ENCODE results near the gene CLEC2B. TPM values are rescaled to one million over a fixed set of nuclear protein-coding genes. Genes with fewer than 3 reads are reported as not detected.

CLEC2B gene
- 1.00 to 1.4 TPM (median 1.3 TPM) in 5 replicates for total RNA-seq (2022; extraction: Qiagen RNA extraction)

DNA sequence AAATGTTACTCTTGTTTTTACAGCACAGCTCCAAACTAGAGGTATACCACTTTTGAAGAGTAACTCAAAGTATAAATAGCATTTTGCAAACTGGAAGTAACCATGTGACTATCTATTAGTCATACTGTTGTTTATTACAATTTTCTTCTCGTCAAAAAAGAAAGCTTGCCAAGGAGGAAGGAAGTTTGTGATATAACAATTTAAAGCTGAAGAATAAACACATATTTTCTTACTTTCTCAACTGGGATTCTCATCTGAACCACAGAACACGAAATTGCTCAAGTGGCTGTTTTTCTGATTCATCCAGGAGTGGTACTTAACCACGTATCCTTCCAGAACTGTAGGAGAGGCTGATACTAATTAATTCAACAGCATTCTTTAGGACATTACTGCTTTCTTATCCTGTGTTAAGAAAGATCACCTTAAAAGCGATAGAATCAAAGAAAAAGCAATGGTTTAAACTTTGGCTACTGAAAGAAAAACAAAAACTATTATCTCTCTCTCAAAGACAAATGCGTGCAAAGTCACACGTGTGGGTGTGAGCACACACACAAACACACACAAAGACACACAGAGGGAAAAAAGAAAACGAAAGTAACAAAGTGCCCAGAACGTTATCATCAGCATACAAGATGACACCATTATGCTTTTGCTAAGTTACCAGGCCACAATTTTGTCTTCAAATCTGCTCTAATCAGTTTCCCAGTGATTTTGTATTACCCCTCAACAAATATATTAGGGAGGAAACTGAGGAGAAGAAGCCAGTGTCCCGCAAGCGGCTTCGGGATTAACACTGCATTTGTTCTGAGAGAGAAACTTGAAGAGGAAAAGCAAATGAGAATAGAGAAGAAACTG lies at the start of gene CLEC2B:
Gene CLEC2B, minus strand, starts transcription at position 48 of the 855 bp plus-strand sequence.

DNA sequence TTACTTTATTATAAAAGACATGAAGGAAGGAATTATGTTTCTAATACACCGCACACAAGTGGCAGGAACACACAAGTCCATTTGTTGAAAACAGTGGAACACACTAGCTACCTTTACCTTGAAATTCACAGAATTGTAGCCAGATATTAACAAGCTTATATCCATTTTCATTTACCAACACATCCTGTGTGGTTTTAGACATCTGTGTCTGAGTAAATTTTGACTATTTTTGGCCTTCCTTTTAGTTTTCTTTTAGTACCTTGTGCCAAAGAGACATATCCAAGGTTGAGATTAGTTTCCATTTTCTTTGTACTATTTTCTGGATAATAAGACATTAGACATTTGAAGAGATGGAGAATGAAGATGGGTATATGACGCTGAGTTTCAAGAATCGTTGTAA lies 12.1 kb upstream of the CLEC2B start, which contains the start of gene KLRF2:
Gene KLRF2, plus strand, starts transcription at position 244 of the 400 bp plus-strand sequence. Its CDS starts 107 bp downstream, at position 351.

DNA sequence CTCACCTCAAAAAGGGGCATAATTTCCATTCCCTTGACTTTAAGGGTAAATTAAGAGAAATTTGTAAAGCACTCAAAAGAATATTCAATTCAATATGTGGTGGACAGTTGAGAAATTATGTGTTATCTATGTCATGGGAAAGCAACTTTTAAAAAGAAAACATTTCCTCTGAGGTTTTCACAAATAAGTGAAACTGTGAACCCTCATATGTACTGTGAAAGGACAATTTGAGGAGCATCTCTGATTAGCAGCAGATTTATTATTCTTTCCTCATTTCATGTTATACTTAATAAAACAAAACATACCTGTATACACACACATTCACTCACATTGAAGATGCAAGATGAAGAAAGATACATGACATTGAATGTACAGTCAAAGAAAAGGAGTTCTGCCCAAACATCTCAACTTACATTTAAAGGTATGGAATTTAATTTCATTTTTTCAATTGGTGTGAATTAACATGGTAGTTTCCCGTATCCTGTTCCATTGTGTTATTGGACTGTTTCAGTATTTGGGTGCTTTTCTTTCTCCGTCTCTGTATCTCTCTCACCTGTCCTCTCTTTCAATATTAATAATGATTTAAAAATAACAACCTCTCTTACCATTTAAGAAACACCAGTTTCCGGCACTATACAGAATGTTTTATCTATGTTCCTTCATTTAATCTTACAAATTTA lies 41.8 kb downstream of the CLEC2B start, which contains the start of gene KLRF1:
Gene KLRF1, plus strand, starts transcription at position 273 of the 680 bp plus-strand sequence. Its CDS starts 64 bp downstream, at position 337.

Other genes with a start within 250 kb of the CLEC2B start
- gene CLEC2D, start 199.6 kb downstream of the CLEC2B start, total RNA-seq (2022; extraction: Qiagen RNA extraction): 0.35 to 0.89 TPM (median 0.39 TPM) in 5 replicates
- not detected in 5 replicates for gene CLECL1, start 136.3 kb downstream of the CLEC2B start, total RNA-seq (2022; extraction: Qiagen RNA extraction)
- not detected in 5 replicates for gene CD69, start 108.5 kb downstream of the CLEC2B start, total RNA-seq (2022; extraction: Qiagen RNA extraction)
- gene KLRF1, start 41.9 kb downstream of the CLEC2B start, total RNA-seq (2022; extraction: Qiagen RNA extraction): not detected in 5 replicates
- gene KLRF2, start 12.1 kb upstream of the CLEC2B start, total RNA-seq (2022; extraction: Qiagen RNA extraction): not detected in 5 replicates
- gene CLEC2A, start 63.0 kb upstream of the CLEC2B start, total RNA-seq (2022; extraction: Qiagen RNA extraction): not detected in 5 replicates
- gene CLEC12A, start 102.1 kb upstream of the CLEC2B start, total RNA-seq (2022; extraction: Qiagen RNA extraction): not detected in 5 replicates
- not detected in 5 replicates for gene CLEC1B, start 129.8 kb upstream of the CLEC2B start, total RNA-seq (2022; extraction: Qiagen RNA extraction)
- gene CLEC12B, start 141.3 kb upstream of the CLEC2B start, total RNA-seq (2022; extraction: Qiagen RNA extraction): not detected in 5 replicates
- not detected in 5 replicates for gene CLEC9A, start 161.3 kb upstream of the CLEC2B start, total RNA-seq (2022; extraction: Qiagen RNA extraction)
- not detected in 5 replicates for gene CLEC1A, start 229.6 kb upstream of the CLEC2B start, total RNA-seq (2022; extraction: Qiagen RNA extraction)